Breast epithelium (tissue), 4 donors: ENCODE measurements around the gene SPTBN1. TPM values are rescaled to one million over a fixed set of nuclear protein-coding genes. Genes with fewer than 3 reads are reported as not detected.

ENCODE experiments used
- DNase-seq, 2 donors: peaks; one replicate each; pipeline ENCODE4 v3.0.0-alpha.2; 2019; ENCODE audit warnings: low spot score in 2 of 2
- H3K27ac ChIP-seq, 2 donors: fragments of 200-600 bp; sonication (generic) in 1 of 2; one replicate each; pipeline ENCODE4 v1.5.1; 2016 to 2019; ENCODE audit warnings: mild to moderate bottlenecking in 1 of 2
- H3K27me3 ChIP-seq, 2 donors: fragments of 200-600 bp; sonication (generic) in 1 of 2; one replicate each; pipeline versions ENCODE4 v1.5.1 to v1.6.0; 2017 to 2019; ENCODE audit warnings: control low read depth in 1 of 2, mild to moderate bottlenecking in 1 of 2
- H3K36me3 ChIP-seq: fragments of 200-600 bp; one replicate; pipeline ENCODE4 v1.5.1; 2019
- H3K4me1 ChIP-seq, 2 donors: fragments of 200-600 bp; sonication (generic); one replicate each; pipeline ENCODE4 v1.5.1; 2016 to 2019; ENCODE audit warnings: control low read depth in 1 of 2
- H3K4me3 ChIP-seq, 3 donors: fragments of 200-600 bp; sonication (generic); 1 replicate in 2 of 3; 2 replicates in 1 of 3; pipeline ENCODE4 v1.5.1; 2016 to 2019; ENCODE audit warnings: mild to moderate bottlenecking in 3 of 3, moderate library complexity in 2 of 3
- H3K9me3 ChIP-seq, 2 donors: fragments of 200-600 bp; sonication (generic) in 1 of 2; one replicate each; pipeline ENCODE4 v1.5.1; 2016 to 2019; ENCODE audit warnings: control low read depth in 1 of 2
- CTCF ChIP-seq, 3 donors: fragments of 450-650 bp; IDR thresholded peaks; one replicate each; pipeline ENCODE4 v1.5.1; 2016 to 2017; ENCODE audit warnings: antibody characterized with exemption in 3 of 3, mild to moderate bottlenecking in 3 of 3, moderate library complexity in 3 of 3
- POLR2A ChIP-seq: fragments of 450-650 bp; IDR thresholded peaks from one replicate; pipeline ENCODE4 v1.6.1; 2016; ENCODE audit warnings: antibody characterized with exemption, mild to moderate bottlenecking, moderate library complexity
- POLR2AphosphoS5 ChIP-seq, 3 donors: sonication (generic); formaldehyde crosslinking; IDR thresholded peaks; one replicate each; pipeline ENCODE4 v1.6.1; 2017; ENCODE audit warnings: antibody characterized with exemption in 3 of 3
- intact Hi-C: fragments of 100-400 bp; cut with DNase I; formaldehyde crosslinking; loops from one replicate; pipeline ENCODE4 v1.15.1; 2023; ENCODE audit warnings: low total_unique reads
- total RNA-seq, 3 donors: library from RNA; depleted of rRNA; stranded (reverse); fragments of >200 nt; gene quantifications; one replicate each; pipeline ENCODE4 v1.1.0, GENCODE V29; 2016

Gene SPTBN1
- total RNA-seq, 3 donors from 2014 or later: 223 to 1,216 (median 273) TPM

GRCh38 chr2:54634564-54635511 is 178.7 kb downstream of the SPTBN1 start:
- peak in 2 of 3 donors; percentile 10 to 20 for TF ChIP-seq POLR2AphosphoS5 (IDR thresholded peaks at IDR 0.05)
- no peak for TF ChIP-seq POLR2A
- H3K27me3 ChIP-seq: no peaks in the 10 kb centered on the region
- intact Hi-C loops: no loop called here
- no peaks in the 10 kb centered on the region for H3K4me1 ChIP-seq
- peak in 1 of 2 donors; percentile 52 for DNase-seq
- H3K36me3 ChIP-seq: peaks cover 4% of the 10 kb centered on the region
- no peaks in the 10 kb centered on the region for H3K9me3 ChIP-seq
- no peak overlapping the region for H3K4me3 ChIP-seq
- H3K27ac ChIP-seq: peak overlapping the region; percentile 69 to 82

DNA sequence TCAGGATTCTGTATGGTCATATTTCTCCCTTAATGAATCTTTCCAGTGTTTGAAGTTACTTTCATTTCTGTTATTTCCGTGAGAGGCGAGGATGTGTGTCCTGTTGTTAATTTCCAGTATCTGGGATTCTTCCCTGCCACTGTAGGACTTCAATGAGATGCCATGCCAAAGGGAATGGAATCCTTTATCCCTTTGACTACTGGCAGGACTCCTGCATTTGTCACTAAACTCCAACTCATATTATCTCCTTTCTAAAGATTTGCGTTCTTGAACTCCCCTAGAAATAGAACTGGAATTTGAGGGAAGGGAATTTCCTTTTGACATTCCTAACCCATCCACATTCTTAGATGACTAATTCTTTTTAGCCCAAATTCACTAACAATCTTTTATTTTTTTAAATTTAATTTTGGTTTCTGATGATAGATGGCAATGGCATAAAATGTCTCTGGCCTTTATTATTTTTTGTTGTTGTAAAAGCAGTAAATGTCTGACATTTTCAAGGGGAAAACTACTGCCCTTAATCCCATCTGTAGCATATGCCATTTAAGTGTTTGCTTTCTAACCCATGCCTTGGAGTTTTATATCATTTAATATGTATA is 179.5 kb downstream of the SPTBN1 start:
- intact Hi-C loops: no loop called here
- no peak for DNase-seq
- Histone ChIP-seq H3K27me3 (no peaks in the 10 kb centered on the region), H3K4me1 (no peaks in the 10 kb centered on the region), H3K4me3 (no peak overlapping the region), H3K27ac (peak overlapping the region; percentile 69 to 82), H3K36me3 (peaks cover 4% of the 10 kb centered on the region), H3K9me3 (no peaks in the 10 kb centered on the region)
- no peak for TF ChIP-seq CTCF (IDR thresholded peaks at IDR 0.05)

DNA sequence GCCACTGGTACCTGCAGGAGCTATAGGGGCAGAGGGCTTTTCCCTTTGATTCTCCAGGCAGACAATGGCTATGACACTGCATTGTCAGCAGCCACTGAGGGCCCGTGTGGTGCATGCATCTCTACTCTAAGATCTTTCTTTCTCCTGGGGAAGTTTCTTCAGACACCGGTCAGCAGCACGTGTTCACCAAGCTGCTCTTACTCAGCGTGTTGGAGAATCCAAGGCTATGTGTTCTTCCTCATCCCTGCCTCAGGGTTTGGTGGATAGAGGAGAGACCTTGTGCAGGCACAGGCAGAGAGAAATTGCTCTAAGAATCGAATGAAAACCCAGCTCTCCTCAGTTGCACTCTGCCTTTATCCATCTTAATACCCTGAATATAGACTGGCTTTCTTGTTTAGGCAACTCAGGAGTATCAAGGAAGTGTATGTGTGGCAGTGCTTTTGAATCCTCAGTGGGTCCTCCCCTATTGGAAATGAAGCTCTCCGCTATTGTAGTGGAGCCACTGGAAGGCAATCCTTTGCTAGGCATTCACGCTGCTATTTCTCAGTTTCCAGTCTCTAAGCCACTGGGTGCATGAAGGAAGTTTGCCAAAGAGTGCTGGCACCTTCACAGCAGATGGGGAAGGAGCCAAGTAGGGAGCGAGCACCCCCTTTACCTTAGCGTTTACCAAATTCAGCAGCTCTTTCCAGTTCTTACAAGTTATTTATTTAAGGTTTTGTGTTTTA is 180.4 kb downstream of the SPTBN1 start:
- DNase-seq: no peak
- no peak overlapping the region for H3K4me3 ChIP-seq
- H3K9me3 ChIP-seq: no peaks in the 10 kb centered on the region
- H3K36me3 ChIP-seq: no peaks in the 10 kb centered on the region
- no peaks in the 10 kb centered on the region for H3K27me3 ChIP-seq
- no peak for TF ChIP-seq POLR2AphosphoS5 (IDR thresholded peaks at IDR 0.05)
- no peak for TF ChIP-seq CTCF (IDR thresholded peaks at IDR 0.05)
- no peak for TF ChIP-seq POLR2A
- peak overlapping the region in 1 of 2 donors; percentile 11 for H3K27ac ChIP-seq
- intact Hi-C loops: no loop called here
- no peaks in the 10 kb centered on the region for H3K4me1 ChIP-seq

DNA sequence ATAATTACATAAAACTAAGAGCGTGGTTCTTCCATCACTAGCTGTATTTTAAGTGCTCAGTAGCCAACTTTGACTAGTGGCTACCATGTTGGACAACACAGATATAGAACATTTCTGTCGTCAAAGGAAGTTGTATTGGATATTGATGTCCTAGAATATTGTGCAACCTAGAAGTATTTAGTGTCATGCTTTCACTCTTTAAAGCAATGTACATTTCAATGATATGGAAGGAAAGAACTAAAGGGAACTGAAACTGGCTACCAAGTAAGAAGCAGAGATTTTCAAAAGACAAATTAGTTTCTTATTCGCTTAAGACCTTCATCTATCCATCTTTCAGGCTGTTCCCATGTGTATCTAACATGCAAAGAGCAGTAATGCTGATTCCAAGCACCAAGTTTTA is 182.0 kb downstream of the SPTBN1 start:
- DNase-seq: no peak
- H3K9me3 ChIP-seq: no peaks in the 10 kb centered on the region
- no peaks in the 10 kb centered on the region for H3K4me1 ChIP-seq
- TF ChIP-seq CTCF (IDR thresholded peaks at IDR 0.05): no peak
- no peak overlapping the region for H3K4me3 ChIP-seq
- intact Hi-C loops: no loop called here
- no peak overlapping the region for H3K27ac ChIP-seq
- no peaks in the 10 kb centered on the region for H3K36me3 ChIP-seq
- H3K27me3 ChIP-seq: no peaks in the 10 kb centered on the region

DNA sequence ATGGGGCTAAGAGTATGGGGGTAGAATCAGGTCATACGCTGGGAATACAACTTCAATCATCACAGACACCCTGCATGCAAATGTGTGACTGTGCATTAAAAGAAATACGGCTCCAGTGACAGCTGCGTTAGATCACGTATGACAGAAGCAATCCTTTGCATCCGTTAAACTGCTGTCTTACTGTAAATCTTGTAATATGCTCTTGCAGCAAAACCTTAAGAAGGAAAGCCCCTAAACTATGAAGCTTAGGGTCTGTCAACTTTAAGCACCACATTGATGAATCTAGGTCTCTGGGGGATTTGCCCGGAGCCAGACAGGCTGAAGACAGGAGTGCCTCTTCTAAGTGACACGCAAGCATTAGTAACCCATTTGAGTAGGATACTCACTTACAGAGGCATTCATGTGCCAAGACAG is 182.7 kb downstream of the SPTBN1 start:
- no peak for TF ChIP-seq POLR2A
- no peak for TF ChIP-seq CTCF (IDR thresholded peaks at IDR 0.05)
- TF ChIP-seq POLR2AphosphoS5 (IDR thresholded peaks at IDR 0.05): no peak
- Histone ChIP-seq H3K27me3 (no peaks in the 10 kb centered on the region), H3K27ac (no peak overlapping the region), H3K4me3 (no peak overlapping the region), H3K9me3 (no peaks in the 10 kb centered on the region), H3K4me1 (no peaks in the 10 kb centered on the region), H3K36me3 (peaks cover 3% of the 10 kb centered on the region)
- intact Hi-C loops: no loop called here
- no peak for DNase-seq
